Mesenteric fat pad (tissue), 1 donor: ENCODE measurements around the gene IGFBP7. TPM values are rescaled to one million over a fixed set of nuclear protein-coding genes. Genes with fewer than 3 reads are reported as not detected.

Experiments used
- DNase-seq: peaks from one replicate; pipeline ENCODE4 v3.0.0-alpha.2; 2020; ENCODE audit warnings: low spot score
- total RNA-seq: library from RNA; stranded (reverse); fragmentation: NEBNext Ultra II Directional; extraction: Animal tissue kit (Norgen Biotek cat#: 25700); gene quantifications from one replicate; pipeline ENCODE4 v1.2.1, GENCODE V29; 2021
- donor health status: DM: yes; HTN: yes; CAD: no.

The IGFBP7 gene
- total RNA-seq, 1 donor from 2014 or later: 558 TPM

- DNase-seq: no peak
Measured at GRCh38 chr4:57098415-57098814, 11.8 kb downstream of the IGFBP7 start.

GRCh38 chr4:57097711-57098110 lies 12.5 kb downstream of the IGFBP7 start:
- DNase-seq: no peak

- no peak for DNase-seq
Measured at GRCh38 chr4:57095956-57096355, 14.2 kb downstream of the IGFBP7 start.

- no peak for DNase-seq
Measured at GRCh38 chr4:57095245-57095644, 14.9 kb downstream of the IGFBP7 start.

GRCh38 chr4:57094832-57095223 lies 15.4 kb downstream of the IGFBP7 start:
- no peak for DNase-seq

- DNase-seq: no peak
Measured at GRCh38 chr4:57093845-57094831, 16.0 kb downstream of the IGFBP7 start.

- no peak for DNase-seq
Measured at GRCh38 chr4:57091657-57092162, 18.5 kb downstream of the IGFBP7 start.

GRCh38 chr4:57090079-57090478 lies 20.1 kb downstream of the IGFBP7 start:
- DNase-seq: no peak

- no peak for DNase-seq
Measured at GRCh38 chr4:57089549-57089948, 20.6 kb downstream of the IGFBP7 start.

- DNase-seq: no peak
Measured at GRCh38 chr4:57086031-57086723, 24.0 kb downstream of the IGFBP7 start.

- no peak for DNase-seq
Measured at GRCh38 chr4:57085278-57085677, 24.9 kb downstream of the IGFBP7 start.

- no peak for DNase-seq
Measured at GRCh38 chr4:57084360-57084759, 25.8 kb downstream of the IGFBP7 start.

GRCh38 chr4:57083090-57083489 lies 27.1 kb downstream of the IGFBP7 start:
- DNase-seq: no peak

- no peak for DNase-seq
Measured at GRCh38 chr4:57081651-57082621, 28.2 kb downstream of the IGFBP7 start.

GRCh38 chr4:57080781-57081650 lies 29.2 kb downstream of the IGFBP7 start:
- DNase-seq: no peak

- DNase-seq: no peak
Measured at GRCh38 chr4:57078685-57079521, 31.3 kb downstream of the IGFBP7 start.

GRCh38 chr4:57077550-57078343 lies 32.4 kb downstream of the IGFBP7 start:
- DNase-seq: no peak

- no peak for DNase-seq
Measured at GRCh38 chr4:57076646-57077045, 33.5 kb downstream of the IGFBP7 start.
